Activated CD4-positive, alpha-beta T cell treated with anti-CD3 and anti-CD28 coated beads, Interleukin-2, amount 10 ng/mL, durations not matched to agents 24 days and 14 days (primary cell): ENCODE results near the gene SLC2A10. TPM values are rescaled to one million over a fixed set of nuclear protein-coding genes. Genes with fewer than 3 reads are reported as not detected.

Experiments used
- DNase-seq: peaks from one replicate; pipeline ENCODE4 v3.0.0; 2022
- H3K27ac Mint-ChIP-seq: one replicate; pipeline ENCODE4 v1.8.0; 2022; ENCODE audit warnings: mild to moderate bottlenecking, mixed read lengths
- H3K27me3 Mint-ChIP-seq: one replicate; pipeline ENCODE4 v1.8.0; 2022; ENCODE audit warnings: mixed read lengths
- H3K36me3 Mint-ChIP-seq: one replicate; pipeline ENCODE4 v1.8.0; 2022; ENCODE audit warnings: low read depth, mild to moderate bottlenecking, mixed read lengths
- H3K4me1 Mint-ChIP-seq: one replicate; pipeline ENCODE4 v1.8.0; 2021; ENCODE audit warnings: mixed read lengths
- H3K4me3 Mint-ChIP-seq: one replicate; pipeline ENCODE4 v1.8.0; 2022; ENCODE audit warnings: mild to moderate bottlenecking, moderate library complexity, mixed read lengths
- H3K9me3 Mint-ChIP-seq: one replicate; pipeline ENCODE4 v1.8.0; 2021; ENCODE audit warnings: mixed read lengths
- intact Hi-C: fragments of 100-400 bp; cut with micrococcal nuclease; formaldehyde crosslinking; loops from one replicate; pipeline ENCODE4 v1.15.1; 2023
- total RNA-seq: library from RNA; stranded (reverse); gene quantifications from 2 replicates; pipeline ENCODE4 v1.2.3, GENCODE V29; 2022

The SLC2A10 gene
- total RNA-seq, 1 donor from 2014 or later, result not detected

DNA sequence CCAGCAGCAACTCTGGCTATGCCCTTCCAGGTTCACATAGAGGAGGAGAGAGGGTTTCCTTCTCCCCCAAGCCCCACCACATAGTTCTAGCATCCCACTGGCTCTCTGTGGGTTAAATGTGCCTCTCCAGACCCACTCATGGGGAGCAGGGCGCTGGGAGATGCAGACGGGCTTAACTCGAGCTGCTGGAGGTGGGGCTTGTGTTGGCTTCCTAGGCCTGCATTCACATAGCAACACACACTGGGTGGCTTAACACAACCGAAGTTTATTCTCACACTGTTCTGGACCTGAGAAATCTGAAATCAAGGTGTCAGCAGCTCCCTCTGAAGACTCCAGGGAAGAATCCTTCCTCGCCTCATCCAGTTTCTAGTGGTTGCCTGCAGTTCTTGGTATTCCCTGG is 33.6 kb downstream of the SLC2A10 start:
- DNase-seq, result no peak
- intact Hi-C loops, result no loop called here
- no peaks in the 10 kb centered on the region for H3K36me3 Mint-ChIP-seq
- no peak overlapping the region for H3K4me3 Mint-ChIP-seq
- H3K27me3 Mint-ChIP-seq, result peaks cover 42% of the 10 kb centered on the region
- H3K9me3 Mint-ChIP-seq, result peaks cover 12% of the 10 kb centered on the region
- no peaks in the 10 kb centered on the region for H3K4me1 Mint-ChIP-seq
- no peak overlapping the region for H3K27ac Mint-ChIP-seq

GRCh38 chr20:46746956-46747526 is 37.6 kb downstream of the SLC2A10 start:
- Mint-ChIP-seq H3K27ac (no peak overlapping the region), H3K27me3 (peaks cover 38% of the 10 kb centered on the region), H3K36me3 (no peaks in the 10 kb centered on the region), H3K4me1 (no peaks in the 10 kb centered on the region), H3K4me3 (no peak overlapping the region), H3K9me3 (no peaks in the 10 kb centered on the region)
- DNase-seq, result no peak
- intact Hi-C loops, result no loop called here

DNA sequence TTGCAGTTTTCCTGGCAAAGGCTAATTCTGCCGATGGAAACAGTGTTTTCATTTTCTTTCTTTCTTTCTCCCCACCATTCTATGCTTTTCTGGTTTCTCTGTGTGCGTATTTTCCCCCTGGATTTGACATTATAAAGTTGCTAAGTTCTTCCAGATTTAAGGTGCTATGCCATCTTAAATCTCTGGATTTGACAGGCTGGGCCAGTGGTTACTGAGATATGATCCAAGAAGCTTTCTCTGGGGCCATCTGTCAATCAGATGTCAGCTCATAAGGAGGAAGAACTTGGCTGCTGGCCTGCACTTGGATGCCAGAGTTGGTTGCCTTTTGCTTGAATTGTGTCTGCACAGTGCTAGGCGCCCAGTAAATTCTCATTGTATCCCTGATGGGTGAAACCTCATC is 39.7 kb downstream of the SLC2A10 start:
- H3K36me3 Mint-ChIP-seq, result no peaks in the 10 kb centered on the region
- intact Hi-C loops, result no loop called here
- no peaks in the 10 kb centered on the region for H3K9me3 Mint-ChIP-seq
- no peak overlapping the region for H3K4me3 Mint-ChIP-seq
- DNase-seq, result no peak
- H3K27ac Mint-ChIP-seq, result no peak overlapping the region
- peaks cover 2% of the 10 kb centered on the region for H3K4me1 Mint-ChIP-seq
- H3K27me3 Mint-ChIP-seq, result peaks cover 32% of the 10 kb centered on the region

DNA sequence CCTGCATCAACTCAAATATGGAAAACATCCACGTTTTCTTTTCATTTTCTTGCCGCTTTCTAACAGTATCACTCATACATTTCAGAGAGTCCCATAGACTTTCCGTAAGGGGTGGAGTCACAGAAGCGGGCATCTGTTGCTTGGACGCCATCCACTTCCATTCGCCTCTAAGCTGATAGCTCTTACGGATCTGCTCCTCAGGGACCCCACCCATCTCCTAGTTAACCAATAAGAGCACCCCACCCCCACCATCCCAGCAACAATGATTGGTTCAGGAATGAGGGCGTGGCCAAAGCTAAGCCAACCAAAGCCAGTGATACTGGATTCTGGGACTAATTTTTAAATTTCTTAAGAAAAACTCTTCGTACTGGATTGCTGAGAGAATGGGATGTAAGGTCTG is 42.4 kb downstream of the SLC2A10 start:
- H3K27ac Mint-ChIP-seq, result no peak overlapping the region
- H3K4me3 Mint-ChIP-seq, result no peak overlapping the region
- peaks cover 23% of the 10 kb centered on the region for H3K27me3 Mint-ChIP-seq
- no peak for DNase-seq
- no peaks in the 10 kb centered on the region for H3K36me3 Mint-ChIP-seq
- no peaks in the 10 kb centered on the region for H3K9me3 Mint-ChIP-seq
- intact Hi-C loops, result no loop called here
- peaks cover 2% of the 10 kb centered on the region for H3K4me1 Mint-ChIP-seq

DNA sequence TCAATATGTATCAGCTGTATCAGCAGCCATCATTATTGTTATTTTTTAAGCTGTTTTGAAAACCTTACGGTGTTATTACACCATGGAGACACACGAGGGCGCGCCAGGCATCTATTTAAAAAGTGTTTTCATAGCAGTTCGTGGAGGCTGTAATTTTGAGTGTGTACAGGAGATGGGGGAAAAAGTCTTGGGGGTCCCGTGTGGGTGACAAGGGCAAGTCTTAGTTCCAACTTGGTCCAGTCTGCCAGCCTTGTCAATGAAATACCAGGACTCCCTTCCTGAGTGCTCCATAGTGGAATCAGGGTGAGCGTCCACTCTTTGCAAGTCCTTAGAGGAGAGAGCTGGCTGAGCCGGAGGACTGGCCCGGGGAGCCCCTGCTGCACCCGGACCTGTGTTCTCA is 43.3 kb downstream of the SLC2A10 start:
- Mint-ChIP-seq H3K4me1 (peaks cover 2% of the 10 kb centered on the region), H3K4me3 (no peak overlapping the region), H3K9me3 (no peaks in the 10 kb centered on the region), H3K36me3 (no peaks in the 10 kb centered on the region), H3K27me3 (peaks cover 15% of the 10 kb centered on the region), H3K27ac (no peak overlapping the region)
- intact Hi-C loops, result no loop called here
- peak; percentile 85 for DNase-seq

DNA sequence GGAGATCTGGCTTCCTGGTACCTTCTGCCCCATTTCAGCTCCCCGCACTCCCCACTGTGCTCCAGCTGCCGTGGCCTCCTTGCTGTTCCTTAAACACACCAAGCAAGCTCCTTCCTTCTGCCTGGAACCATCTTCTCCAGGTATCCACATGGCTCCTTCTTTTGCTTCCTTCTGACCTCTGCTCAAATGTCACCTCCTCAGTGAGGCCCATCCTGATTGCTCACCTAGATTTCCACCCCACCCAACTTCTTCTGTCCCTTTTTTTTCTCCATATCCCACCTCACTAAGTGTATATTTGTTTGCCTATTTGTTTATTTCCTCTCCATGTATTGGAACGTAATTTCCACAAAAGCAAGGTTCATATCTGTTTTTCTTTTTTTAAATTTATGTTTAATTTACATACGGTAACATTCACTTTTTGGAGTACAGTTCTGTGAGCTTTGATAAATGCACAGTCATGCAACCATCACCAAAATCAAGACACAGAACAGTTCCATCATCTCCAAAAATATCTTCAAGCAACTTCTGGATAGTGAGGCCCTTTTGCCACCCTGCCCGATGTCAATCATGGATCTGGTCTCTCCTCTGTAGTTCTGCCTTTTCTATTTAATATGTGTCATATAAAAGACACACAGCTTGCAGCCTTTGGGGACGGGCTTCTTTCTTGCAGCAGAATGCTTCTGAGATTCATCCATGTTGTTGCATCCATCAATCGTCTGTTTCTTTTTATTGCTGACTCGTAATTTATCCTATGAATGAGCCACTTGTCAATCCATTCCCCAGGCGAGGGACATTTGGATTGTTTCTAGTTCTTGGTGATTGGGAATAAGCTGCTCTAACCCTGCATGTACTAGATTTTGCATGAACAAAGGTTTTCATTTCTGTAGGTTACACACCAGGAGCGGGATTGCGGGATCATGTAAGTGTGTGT is 46.3 kb downstream of the SLC2A10 start:
- DNase-seq, result no peak
- Mint-ChIP-seq H3K27me3 (peaks cover 5% of the 10 kb centered on the region), H3K36me3 (no peaks in the 10 kb centered on the region), H3K9me3 (no peaks in the 10 kb centered on the region), H3K27ac (no peak overlapping the region), H3K4me3 (no peak overlapping the region), H3K4me1 (peaks cover 6% of the 10 kb centered on the region)
- intact Hi-C loops, result loop anchor here (5.0 kb wide), 1 partner anchor 627 kb away; no protein-coding TSS in a partner anchor

DNA sequence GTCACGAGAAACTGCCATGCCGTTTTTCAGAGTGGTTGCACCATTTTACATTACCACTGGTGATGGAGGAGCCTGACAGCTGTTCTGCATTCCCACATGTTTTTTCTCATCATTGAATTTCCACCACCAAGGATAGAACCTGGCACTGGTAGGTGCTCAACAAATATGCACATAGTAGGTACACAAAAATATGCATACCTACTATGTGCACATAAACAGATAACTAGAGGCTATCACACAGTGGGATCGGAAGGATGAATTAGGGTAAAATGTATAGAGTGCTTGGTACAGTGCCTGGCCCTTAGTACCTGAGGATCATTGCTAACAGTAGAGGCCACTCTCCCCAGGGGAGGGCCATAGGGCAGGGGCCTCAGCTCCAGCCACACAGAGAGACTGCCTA is 47.0 kb downstream of the SLC2A10 start:
- intact Hi-C loops, result loop anchor here (5.0 kb wide), 1 partner anchor 626 kb away; no protein-coding TSS in a partner anchor
- DNase-seq, result no peak
- Mint-ChIP-seq H3K36me3 (no peaks in the 10 kb centered on the region), H3K4me3 (no peak overlapping the region), H3K27ac (no peak overlapping the region), H3K27me3 (peaks cover 5% of the 10 kb centered on the region), H3K4me1 (peaks cover 6% of the 10 kb centered on the region), H3K9me3 (no peaks in the 10 kb centered on the region)

DNA sequence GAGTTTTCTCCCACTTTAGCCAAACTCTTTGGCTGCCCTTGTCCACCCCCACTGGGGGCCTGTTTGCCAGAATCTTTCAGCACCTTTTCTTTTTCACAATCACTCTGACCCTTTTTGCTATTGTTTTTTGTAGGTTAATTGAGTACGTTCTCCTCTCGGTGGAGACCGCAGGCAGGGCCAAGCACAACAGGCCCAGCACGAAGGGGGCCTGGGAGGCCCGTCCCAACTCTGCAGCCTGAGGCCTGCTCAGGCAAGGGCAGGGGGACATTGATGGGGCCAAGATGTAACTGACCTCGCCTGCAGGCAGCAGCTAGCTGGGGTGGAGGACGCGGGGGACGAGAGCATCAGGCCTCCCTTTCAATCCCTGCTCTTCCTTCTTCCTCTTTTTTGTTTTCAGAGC is 47.7 kb downstream of the SLC2A10 start:
- Mint-ChIP-seq H3K4me1 (peaks cover 6% of the 10 kb centered on the region), H3K9me3 (no peaks in the 10 kb centered on the region), H3K27me3 (peaks cover 5% of the 10 kb centered on the region), H3K36me3 (no peaks in the 10 kb centered on the region), H3K27ac (no peak overlapping the region), H3K4me3 (no peak overlapping the region)
- no peak for DNase-seq
- intact Hi-C loops, result loop anchor here (5.0 kb wide), 1 partner anchor 625 kb away; no protein-coding TSS in a partner anchor

DNA sequence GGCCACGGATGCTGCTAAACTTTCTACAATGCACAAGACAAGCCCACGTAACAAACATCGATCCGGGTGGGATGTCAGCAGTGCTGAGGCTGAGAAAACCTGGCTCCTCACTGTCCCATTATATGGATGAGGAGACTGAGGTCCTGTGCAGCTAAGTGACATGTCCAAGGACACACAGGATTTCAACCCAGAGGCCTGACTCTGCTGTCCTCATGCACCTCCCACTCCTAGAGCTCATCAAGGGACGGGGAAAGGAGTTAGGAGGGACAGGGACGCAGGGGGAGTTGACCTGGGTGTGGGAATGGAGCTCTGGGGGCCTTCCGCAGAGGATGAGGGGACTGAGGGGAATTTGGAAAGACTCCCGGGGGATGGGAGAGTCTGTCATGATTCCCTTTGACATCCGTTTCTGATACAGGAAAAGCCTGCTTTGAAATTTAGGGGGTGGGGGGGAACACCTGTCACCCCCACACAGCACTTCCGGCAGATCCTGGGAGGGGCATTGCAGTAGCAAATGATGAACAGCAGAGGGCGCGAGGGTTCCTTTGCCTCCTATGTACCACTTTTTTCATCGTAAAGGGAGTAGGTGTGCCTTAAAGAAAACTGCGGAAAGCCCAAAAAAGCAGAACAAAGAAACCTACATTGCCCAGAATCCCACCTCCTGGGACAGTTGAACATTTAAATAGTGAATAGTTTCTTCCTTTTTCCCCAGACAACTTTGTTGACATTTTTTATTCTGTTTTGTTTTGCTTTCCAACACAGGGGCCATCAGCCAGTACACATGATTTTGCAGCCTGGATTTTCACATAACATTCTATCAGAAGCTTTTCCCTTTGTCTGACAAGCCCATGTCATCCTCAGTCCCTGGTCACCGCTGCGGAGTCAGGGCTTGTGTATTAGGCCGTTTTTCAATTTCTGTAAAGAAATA is 48.6 kb downstream of the SLC2A10 start:
- intact Hi-C loops, result loop anchor here (2.0 to 5.0 kb wide), 2 partner anchors 393 to 624 kb away; no protein-coding TSS in a partner anchor

GRCh38 chr20:46758929-46759669 is 49.6 kb downstream of the SLC2A10 start:
- Mint-ChIP-seq H3K36me3 (no peaks in the 10 kb centered on the region), H3K27ac (no peak overlapping the region), H3K4me3 (no peak overlapping the region), H3K9me3 (no peaks in the 10 kb centered on the region), H3K27me3 (peaks cover 5% of the 10 kb centered on the region), H3K4me1 (peaks cover 4% of the 10 kb centered on the region)
- DNase-seq, result no peak
- intact Hi-C loops, result loop anchor here (2.0 to 5.0 kb wide), 2 partner anchors 392 to 623 kb away; no protein-coding TSS in a partner anchor

More for the DNA sequence above, 48.6 kb downstream of the SLC2A10 start:
- H3K9me3 Mint-ChIP-seq, result no peaks in the 10 kb centered on the region
- no peaks in the 10 kb centered on the region for H3K36me3 Mint-ChIP-seq
- H3K4me1 Mint-ChIP-seq, result peaks cover 4% of the 10 kb centered on the region
- no peak overlapping the region for H3K4me3 Mint-ChIP-seq
- DNase-seq, result peak; percentile 89
- no peak overlapping the region for H3K27ac Mint-ChIP-seq
- H3K27me3 Mint-ChIP-seq, result peaks cover 5% of the 10 kb centered on the region

DNA sequence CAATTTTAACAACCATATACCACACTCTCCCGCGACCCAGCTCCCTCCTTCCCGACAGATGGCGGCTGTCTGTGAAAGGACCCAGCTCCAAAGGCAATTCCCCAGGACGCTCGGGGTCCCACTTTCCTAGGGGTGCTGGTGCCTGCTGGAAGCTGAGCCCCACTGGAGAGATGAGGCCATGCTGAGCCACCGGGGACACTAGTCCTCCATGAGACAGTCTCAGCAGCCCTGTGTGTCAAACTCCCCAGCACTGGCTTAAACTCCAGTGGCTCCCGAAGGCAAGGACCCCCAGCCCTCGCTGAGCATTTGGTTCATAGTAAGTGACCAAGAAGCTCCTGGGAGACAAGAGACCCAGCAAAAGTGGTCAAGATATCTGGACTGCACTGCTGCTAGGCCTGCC is 52.1 kb downstream of the SLC2A10 start:
- Mint-ChIP-seq H3K36me3 (no peaks in the 10 kb centered on the region), H3K9me3 (no peaks in the 10 kb centered on the region), H3K27me3 (peaks cover 5% of the 10 kb centered on the region), H3K4me1 (peaks cover 4% of the 10 kb centered on the region), H3K27ac (no peak overlapping the region), H3K4me3 (no peak overlapping the region)
- intact Hi-C loops, result no loop called here
- DNase-seq, result no peak

- Mint-ChIP-seq H3K4me3 (no peak overlapping the region), H3K9me3 (no peaks in the 10 kb centered on the region), H3K27ac (no peak overlapping the region), H3K27me3 (peaks cover 3% of the 10 kb centered on the region), H3K4me1 (no peaks in the 10 kb centered on the region), H3K36me3 (no peaks in the 10 kb centered on the region)
- no peak for DNase-seq
- intact Hi-C loops, result no loop called here
Observed at GRCh38 chr20:46764068-46764467, 54.6 kb downstream of the SLC2A10 start.

DNA sequence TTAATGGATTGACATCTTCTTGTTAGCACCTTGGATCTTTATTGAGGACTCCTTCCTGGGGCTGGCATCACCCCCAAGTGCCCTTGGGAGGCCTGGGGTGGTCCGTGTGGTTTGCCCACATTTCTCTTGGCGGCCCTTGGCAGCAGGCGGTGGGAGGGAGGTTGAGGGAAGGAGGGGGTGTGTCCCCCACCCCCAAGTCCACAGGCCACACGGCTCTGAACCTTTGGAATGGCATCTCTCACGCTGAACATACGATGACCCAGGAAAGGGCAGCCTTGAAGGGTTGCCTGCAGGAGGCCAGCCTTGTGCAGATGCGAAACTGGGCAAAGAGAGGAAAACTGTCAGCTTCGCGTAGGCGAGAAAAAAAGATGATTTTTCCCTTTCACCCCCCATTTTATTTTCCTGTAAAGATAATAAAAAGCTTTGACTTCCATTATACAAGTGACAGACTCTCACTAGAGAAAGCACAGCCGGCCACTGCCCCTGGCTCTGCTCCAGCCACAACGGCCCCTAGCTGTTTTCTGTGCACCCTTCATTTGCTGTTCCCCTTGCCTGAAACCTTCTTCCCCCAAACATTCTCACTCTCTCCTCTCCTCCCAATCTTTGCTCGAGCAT is 56.2 kb downstream of the SLC2A10 start:
- H3K9me3 Mint-ChIP-seq, result no peaks in the 10 kb centered on the region
- H3K27me3 Mint-ChIP-seq, result no peaks in the 10 kb centered on the region
- intact Hi-C loops, result no loop called here

More for the DNA sequence above, 56.2 kb downstream of the SLC2A10 start:
- Mint-ChIP-seq H3K4me1 (no peaks in the 10 kb centered on the region), H3K36me3 (no peaks in the 10 kb centered on the region), H3K4me3 (no peak overlapping the region), H3K27ac (no peak overlapping the region)
- no peak for DNase-seq
